Measurements from ENCODE around the gene CDH23.

GRCh38 chr10:71832967-71833366 is 436.2 kb downstream of the CDH23 start:
- TF ChIP-seq CTCF (conservative IDR thresholded peaks at IDR 0.05; ENCODE audit: low read depth, low read length) = no peak
- TF ChIP-seq EZH2phosphoT487 (IDR thresholded peaks at IDR 0.05; ENCODE audit: borderline replicate concordance, low read length) = no peak
- TF ChIP-seq EZH2 (IDR thresholded peaks at IDR 0.05; ENCODE audit: low read length, unreplicated experiment) = no peak
